Measurements from ENCODE around the gene RBBP8NL. TPM values are rescaled to one million over a fixed set of nuclear protein-coding genes. Genes with fewer than 3 reads are reported as not detected.

Gene RBBP8NL
- polyA plus RNA-seq, 2 of the 4 experiments (the other 2 are of a cell fraction) = not detected

DNA sequence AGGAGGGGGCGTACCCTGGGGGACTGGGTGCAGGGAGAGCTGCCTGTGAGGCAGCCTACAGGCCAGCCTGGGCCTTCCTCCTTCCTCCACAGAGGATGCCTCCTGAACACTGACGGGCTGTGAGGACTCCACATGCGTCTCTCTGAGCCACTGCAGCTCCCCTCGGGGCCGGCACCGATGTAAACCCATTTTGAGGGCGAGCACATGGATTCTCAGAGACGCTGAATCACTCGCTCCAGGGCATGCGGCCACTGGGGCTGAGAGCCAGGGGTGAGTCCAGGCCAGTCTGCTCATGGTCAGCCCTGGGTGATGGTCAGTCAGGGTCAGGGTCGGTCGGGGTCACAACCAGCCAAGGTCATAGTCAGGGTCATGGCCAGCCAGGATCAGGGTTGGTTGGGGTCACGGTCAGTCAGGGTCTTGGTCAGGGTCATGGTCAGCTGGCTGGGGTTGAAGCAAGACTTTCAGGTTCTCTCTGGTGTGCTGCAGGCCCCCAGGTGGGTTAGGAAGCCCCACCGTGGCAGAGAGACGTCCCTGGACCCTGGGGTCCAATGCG is 14.7 kb upstream of the RBBP8NL start:
- CTCF ChIA-PET = interaction anchor here (1.2 to 1.8 kb wide), 3 partner anchors 8 to 58 kb away, joined by 3 to 6 read pairs (median 4); no protein-coding TSS in a partner anchor
- Histone ChIP-seq H3K9me3 (no peaks in the 10 kb centered on the region), H3K4me2 (no peak overlapping the region), H3K4me1 (no peaks in the 10 kb centered on the region), H3K4me3 (no peak overlapping the region), H3K27ac (no peak overlapping the region)
- DNase-seq (ENCODE audit: low read depth in 1 of 2, low spot score in 1 of 2) (no peak), ATAC-seq (no peak), FAIRE-seq (no peak)
- TF ChIP-seq HOXB13 (CRISPR knock-in tag; IDR thresholded peaks at IDR 0.05; ENCODE audit: low read depth) (no peak), MAZ (IDR thresholded peaks at IDR 0.05; ENCODE audit: borderline replicate concordance, low read depth, low read length) (no peak), MYC (IDR thresholded peaks at IDR 0.05; ENCODE audit: borderline replicate concordance, low read length) (no peak), EHF (CRISPR knock-in tag; IDR thresholded peaks at IDR 0.05) (no peak), FOXS1 (CRISPR knock-in tag; IDR thresholded peaks at IDR 0.05) (no peak), TP53 (CRISPR knock-in tag; IDR thresholded peaks at IDR 0.05) (no peak), ZSCAN20 (CRISPR knock-in tag; IDR thresholded peaks at IDR 0.05) (no peak), SMC3 (IDR thresholded peaks at IDR 0.05) (no peak)
- 56% methylated on average over 9 of the region's 16 CpGs for WGBS (ENCODE audit: missing lambda C conversion rate)
- POLR2A ChIA-PET = no interaction called here

DNA sequence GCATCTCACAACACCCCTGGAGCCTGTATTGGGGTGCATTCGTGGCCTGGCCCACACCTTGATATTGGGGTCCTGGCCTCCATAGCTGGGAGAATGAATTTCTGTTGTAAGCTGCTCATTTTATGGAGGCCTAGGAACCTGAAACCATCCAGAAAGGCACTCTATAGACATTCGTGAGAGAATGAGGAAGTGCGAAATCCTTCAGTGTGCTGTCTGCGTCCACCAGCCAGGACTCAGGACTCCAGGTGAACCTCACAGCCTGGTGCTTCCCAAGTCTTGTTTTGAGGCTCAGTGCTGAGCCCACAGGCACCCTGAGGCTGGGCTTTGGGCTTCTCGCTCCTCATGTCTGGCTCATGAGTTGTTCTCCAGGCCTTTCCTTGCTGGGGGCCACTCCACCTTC is 11.9 kb upstream of the RBBP8NL start:
- H3K9me3 ChIP-seq = peaks cover 8% of the 10 kb centered on the region; the same call in 1 of the 3 replicates

More for the DNA sequence above, 11.9 kb upstream of the RBBP8NL start:
- TF ChIP-seq, protein P1, sequence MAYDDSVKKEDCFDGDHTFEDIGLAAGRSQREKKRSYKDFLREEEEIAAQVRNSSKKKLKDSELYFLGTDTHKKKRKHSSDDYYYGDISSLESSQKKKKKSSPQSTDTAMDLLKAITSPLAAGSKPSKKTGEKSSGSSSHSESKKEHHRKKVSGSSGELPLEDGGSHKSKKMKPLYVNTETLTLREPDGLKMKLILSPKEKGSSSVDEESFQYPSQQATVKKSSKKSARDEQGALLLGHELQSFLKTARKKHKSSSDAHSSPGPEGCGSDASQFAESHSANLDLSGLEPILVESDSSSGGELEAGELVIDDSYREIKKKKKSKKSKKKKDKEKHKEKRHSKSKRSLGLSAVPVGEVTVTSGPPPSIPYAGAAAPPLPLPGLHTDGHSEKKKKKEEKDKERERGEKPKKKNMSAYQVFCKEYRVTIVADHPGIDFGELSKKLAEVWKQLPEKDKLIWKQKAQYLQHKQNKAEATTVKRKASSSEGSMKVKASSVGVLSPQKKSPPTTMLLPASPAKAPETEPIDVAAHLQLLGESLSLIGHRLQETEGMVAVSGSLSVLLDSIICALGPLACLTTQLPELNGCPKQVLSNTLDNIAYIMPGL (CRISPR knock-in tag; IDR thresholded peaks at IDR 0.05; ENCODE audit: borderline replicate concordance) = no peak
- TF ChIP-seq KDM5A (IDR thresholded peaks at IDR 0.05) = no peak
- no peak for TF ChIP-seq POLR2AphosphoS2 (conservative IDR thresholded peaks at IDR 0.05; ENCODE audit: low read length)
- TF ChIP-seq, protein P2, sequence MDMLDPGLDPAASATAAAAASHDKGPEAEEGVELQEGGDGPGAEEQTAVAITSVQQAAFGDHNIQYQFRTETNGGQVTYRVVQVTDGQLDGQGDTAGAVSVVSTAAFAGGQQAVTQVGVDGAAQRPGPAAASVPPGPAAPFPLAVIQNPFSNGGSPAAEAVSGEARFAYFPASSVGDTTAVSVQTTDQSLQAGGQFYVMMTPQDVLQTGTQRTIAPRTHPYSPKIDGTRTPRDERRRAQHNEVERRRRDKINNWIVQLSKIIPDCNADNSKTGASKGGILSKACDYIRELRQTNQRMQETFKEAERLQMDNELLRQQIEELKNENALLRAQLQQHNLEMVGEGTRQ (IDR thresholded peaks at IDR 0.05) = no peak
- TF ChIP-seq ZFP36 (IDR thresholded peaks at IDR 0.05; ENCODE audit: borderline replicate concordance, partially characterized antibody) = no peak
- TF ChIP-seq, protein P3, sequence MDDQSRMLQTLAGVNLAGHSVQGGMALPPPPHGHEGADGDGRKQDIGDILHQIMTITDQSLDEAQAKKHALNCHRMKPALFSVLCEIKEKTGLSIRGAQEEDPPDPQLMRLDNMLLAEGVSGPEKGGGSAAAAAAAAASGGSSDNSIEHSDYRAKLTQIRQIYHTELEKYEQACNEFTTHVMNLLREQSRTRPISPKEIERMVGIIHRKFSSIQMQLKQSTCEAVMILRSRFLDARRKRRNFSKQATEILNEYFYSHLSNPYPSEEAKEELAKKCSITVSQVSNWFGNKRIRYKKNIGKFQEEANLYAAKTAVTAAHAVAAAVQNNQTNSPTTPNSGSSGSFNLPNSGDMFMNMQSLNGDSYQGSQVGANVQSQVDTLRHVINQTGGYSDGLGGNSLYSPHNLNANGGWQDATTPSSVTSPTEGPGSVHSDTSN (IDR thresholded peaks at IDR 0.05) = no peak
- no peak for TF ChIP-seq GATA3 (IDR thresholded peaks at IDR 0.05; ENCODE audit: borderline replicate concordance)
- TF ChIP-seq CEBPB (IDR thresholded peaks at IDR 0.05) = no peak
- no peak for TF ChIP-seq MAFK (IDR thresholded peaks at IDR 0.05; ENCODE audit: partially characterized antibody)
- TF ChIP-seq ZSCAN20 (CRISPR knock-in tag; IDR thresholded peaks at IDR 0.05) = no peak
- TF ChIP-seq, protein P4, sequence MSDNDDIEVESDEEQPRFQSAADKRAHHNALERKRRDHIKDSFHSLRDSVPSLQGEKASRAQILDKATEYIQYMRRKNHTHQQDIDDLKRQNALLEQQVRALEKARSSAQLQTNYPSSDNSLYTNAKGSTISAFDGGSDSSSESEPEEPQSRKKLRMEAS (IDR thresholded peaks at IDR 0.05) = no peak
- TF ChIP-seq, protein P5, sequence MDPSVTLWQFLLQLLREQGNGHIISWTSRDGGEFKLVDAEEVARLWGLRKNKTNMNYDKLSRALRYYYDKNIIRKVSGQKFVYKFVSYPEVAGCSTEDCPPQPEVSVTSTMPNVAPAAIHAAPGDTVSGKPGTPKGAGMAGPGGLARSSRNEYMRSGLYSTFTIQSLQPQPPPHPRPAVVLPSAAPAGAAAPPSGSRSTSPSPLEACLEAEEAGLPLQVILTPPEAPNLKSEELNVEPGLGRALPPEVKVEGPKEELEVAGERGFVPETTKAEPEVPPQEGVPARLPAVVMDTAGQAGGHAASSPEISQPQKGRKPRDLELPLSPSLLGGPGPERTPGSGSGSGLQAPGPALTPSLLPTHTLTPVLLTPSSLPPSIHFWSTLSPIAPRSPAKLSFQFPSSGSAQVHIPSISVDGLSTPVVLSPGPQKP (IDR thresholded peaks at IDR 0.05; ENCODE audit: low read depth, low read length) = no peak
- TF ChIP-seq ESRRA (IDR thresholded peaks at IDR 0.05; ENCODE audit: borderline replicate concordance, low read length) = no peak
- no peak for TF ChIP-seq EHF (CRISPR knock-in tag; IDR thresholded peaks at IDR 0.05)
- TF ChIP-seq, protein P6, sequence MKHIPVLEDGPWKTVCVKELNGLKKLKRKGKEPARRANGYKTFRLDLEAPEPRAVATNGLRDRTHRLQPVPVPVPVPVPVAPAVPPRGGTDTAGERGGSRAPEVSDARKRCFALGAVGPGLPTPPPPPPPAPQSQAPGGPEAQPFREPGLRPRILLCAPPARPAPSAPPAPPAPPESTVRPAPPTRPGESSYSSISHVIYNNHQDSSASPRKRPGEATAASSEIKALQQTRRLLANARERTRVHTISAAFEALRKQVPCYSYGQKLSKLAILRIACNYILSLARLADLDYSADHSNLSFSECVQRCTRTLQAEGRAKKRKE (CRISPR knock-in tag; IDR thresholded peaks at IDR 0.05; ENCODE audit: low read depth) = no peak
- no peak for TF ChIP-seq ZNF302 (CRISPR knock-in tag; IDR thresholded peaks at IDR 0.05)
- Histone ChIP-seq H3K4me1 (no peaks in the 10 kb centered on the region), H3K4me3 (no peak overlapping the region), H3K4me2 (no peak overlapping the region), H3K27ac (no peak overlapping the region)
- no peak for ATAC-seq
- POLR2A ChIA-PET = no interaction called here
- CTCF ChIA-PET = interaction anchor here (0.5 to 1.3 kb wide), 4 partner anchors 11 to 40 kb away, joined by 3 to 5 read pairs (median 4); no protein-coding TSS in a partner anchor
- no peak for DNase-seq (ENCODE audit: low read depth in 1 of 2, low spot score in 1 of 2)
- WGBS (ENCODE audit: missing lambda C conversion rate) = 39% methylated on average over 5 of the region's 5 CpGs
- FAIRE-seq = no peak
